ENCODE measurements around the gene ZNF148.
"Not testable (repeated sequence)": the region's sequence is repeated elsewhere in the genome, so short reads cannot be mapped to it uniquely, and the experiment has no call there.

ZNF148 gene, protein sequence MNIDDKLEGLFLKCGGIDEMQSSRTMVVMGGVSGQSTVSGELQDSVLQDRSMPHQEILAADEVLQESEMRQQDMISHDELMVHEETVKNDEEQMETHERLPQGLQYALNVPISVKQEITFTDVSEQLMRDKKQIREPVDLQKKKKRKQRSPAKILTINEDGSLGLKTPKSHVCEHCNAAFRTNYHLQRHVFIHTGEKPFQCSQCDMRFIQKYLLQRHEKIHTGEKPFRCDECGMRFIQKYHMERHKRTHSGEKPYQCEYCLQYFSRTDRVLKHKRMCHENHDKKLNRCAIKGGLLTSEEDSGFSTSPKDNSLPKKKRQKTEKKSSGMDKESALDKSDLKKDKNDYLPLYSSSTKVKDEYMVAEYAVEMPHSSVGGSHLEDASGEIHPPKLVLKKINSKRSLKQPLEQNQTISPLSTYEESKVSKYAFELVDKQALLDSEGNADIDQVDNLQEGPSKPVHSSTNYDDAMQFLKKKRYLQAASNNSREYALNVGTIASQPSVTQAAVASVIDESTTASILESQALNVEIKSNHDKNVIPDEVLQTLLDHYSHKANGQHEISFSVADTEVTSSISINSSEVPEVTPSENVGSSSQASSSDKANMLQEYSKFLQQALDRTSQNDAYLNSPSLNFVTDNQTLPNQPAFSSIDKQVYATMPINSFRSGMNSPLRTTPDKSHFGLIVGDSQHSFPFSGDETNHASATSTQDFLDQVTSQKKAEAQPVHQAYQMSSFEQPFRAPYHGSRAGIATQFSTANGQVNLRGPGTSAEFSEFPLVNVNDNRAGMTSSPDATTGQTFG

GRCh38 chr3:125374996-125375941, at the start of gene ZNF148:
Gene ZNF148 (minus strand): TSS chr3:125375325. CDS start chr3:125313640, 61,685 bp downstream.
- DNase-seq = peak; percentile 88 to 90

DNA sequence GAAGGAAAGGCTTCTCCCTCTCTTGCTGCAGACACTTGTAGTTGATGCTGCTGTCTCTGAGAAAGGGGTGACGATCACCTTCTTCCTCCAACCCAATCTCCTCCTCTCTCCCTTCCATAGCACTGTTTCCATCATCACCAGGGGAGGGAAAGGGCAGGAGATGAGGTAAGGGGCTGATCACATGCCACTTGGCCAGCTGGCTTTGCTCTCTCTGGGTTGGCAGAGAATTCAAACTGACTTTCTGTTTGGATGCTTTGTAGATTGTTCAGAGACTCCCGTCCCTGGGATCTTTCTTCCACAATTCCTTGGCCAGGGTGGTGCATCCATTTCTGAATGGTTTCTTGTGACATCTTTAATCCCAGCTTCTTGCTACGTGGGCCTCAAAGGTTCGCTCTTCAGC, 43.2 kb upstream of the ZNF148 start:
- DNase-seq = no peak

GRCh38 chr3:125416235-125416634, 41.1 kb upstream of the ZNF148 start:
- DNase-seq = no peak

DNA sequence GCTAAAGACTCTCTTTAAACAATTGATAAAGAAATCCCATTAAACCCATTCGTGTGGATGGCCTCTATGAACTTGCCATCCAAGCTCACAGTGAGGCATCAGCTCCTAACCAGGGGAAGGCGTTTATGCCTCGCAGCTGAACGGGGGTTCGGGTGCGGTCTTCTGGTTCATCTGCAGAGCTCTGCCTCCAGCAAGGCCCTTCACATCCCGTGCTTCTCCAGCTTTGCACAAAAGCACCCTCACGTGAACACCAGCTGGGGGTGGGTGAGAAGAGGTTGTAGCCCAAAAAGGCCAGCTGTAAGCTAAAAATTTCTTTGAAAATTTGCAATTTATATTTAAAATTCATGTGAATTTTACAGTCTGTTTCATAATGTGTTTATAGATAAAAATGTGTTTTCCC, 39.5 kb upstream of the ZNF148 start:
- DNase-seq = no peak

DNA sequence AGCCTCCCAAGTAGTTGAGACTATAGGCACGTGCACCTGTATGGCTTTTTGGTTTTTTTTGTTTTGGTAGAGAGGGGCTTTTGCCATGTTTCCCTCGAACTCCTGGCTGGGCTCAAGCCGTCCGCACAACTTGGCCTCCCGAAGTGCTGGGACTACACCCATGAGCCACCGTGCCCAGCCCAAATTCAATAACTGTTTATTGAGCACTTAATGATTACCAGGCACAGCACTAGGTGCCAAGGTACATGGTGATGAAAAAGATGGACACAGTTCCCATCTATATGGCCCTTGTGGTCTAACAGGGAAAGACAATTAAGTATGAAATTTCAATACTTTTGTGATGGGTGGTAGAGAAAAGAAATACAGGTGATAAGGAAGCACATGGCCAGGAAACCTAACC, 35.8 kb upstream of the ZNF148 start:
- DNase-seq = no peak

DNA sequence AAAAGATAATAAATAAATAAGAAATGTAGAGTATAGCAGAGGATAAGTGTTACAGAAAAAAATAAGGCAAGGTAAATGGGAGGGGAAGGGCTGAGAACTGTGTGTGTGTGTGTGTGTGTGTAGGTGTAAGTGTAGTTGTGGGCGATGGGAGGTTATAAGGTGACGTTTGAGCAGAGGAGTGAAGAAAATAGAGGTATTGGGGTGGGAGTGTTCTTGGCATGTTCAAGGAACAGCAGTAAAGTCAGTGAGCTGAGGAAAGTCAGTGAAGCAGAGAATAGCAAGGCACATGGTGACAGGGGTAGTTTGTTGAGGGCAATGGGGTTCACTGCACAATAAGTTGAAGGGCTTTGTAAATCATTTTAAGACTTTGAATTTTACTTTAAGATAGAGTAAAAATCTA, 30.9 kb upstream of the ZNF148 start:
- DNase-seq = no peak

DNA sequence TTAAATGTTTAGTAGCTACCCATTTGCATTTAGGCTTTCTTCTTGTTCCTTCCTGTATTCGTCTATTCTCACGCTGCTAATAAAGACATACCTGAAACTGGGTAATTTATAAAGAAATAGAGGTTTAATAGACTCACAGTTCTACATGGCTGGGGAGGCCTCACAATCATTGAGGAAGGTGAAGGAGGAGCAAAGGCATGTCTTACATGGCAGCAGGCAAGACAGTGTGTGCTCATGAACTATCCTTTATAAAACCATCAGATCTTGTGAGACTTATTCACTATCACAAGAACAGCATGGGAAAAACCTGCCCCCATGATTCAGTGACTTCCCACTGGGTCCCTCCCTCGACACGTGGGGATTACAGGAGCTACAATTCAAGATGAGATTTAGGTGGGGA, 30.4 kb upstream of the ZNF148 start:
- DNase-seq = not testable (repeated sequence)

DNA sequence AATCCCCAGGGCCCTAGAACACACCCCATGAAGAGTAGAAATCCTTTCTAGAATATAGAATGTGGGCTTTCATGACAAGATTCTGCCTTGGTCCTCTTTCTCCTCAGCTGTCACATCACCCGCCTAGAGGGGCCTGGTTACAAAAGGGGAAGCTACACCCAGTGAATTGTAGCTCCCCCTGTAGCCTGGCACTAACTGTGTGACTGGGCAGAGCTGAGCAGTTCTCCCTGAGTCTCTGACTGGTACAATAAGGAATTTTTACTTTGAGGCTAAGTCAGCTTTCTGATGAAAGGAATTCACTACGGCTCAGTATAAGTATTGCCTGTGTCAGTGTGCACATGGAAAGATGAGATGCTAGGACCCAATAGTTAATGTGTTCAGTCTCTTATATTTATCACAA, 28.7 kb upstream of the ZNF148 start:
- no peak for DNase-seq

- DNase-seq = no peak
Observed at GRCh38 chr3:125402639-125403038, 27.5 kb upstream of the ZNF148 start.

DNA sequence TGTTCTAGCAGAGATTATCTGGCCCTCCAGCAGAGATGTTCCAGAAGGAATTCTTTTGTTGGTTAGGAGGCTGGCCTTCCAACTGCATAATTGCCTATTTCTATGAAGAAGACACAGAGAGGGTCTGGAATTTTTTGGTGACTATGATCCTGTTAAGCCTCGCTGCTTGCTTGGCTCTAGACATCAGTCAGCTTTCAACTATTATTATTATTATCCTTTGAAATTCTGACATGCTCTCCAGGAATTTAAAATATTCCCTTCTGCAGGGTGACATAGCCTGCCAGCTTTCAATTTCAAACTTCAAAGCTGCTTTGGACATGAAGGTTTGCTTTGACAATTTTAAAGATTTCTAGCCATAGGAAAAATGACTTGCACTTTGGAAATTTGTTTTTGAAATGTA, 26.3 kb upstream of the ZNF148 start:
- DNase-seq = no peak

- DNase-seq = no peak
Observed at GRCh38 chr3:125398952-125399351, 23.8 kb upstream of the ZNF148 start.

GRCh38 chr3:125395091-125395490, 20.0 kb upstream of the ZNF148 start:
- DNase-seq = no peak

DNA sequence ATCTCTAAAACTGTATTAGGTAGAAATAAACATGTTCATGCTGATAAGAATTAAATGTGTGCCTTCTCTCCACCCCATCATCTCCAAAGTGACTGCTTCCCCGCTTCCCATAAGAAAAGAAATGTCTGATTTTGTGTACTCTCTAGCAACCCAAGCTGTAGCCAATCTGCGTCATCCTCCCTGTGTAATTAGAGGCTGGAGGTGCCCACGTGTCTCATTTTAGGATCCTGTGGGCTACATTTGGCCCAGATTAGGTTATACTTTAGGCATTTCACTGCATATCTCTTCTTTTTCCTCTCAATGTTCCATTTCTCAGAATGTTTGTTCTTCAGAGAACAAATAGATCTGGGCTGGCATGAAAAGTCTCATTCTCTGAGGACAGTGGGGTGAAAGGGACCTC, 19.3 kb upstream of the ZNF148 start:
- no peak for DNase-seq

- no peak for DNase-seq
Observed at GRCh38 chr3:125389282-125389681, 14.2 kb upstream of the ZNF148 start.

- not testable (repeated sequence) for DNase-seq
Observed at GRCh38 chr3:125388369-125388768, 13.2 kb upstream of the ZNF148 start.

DNA sequence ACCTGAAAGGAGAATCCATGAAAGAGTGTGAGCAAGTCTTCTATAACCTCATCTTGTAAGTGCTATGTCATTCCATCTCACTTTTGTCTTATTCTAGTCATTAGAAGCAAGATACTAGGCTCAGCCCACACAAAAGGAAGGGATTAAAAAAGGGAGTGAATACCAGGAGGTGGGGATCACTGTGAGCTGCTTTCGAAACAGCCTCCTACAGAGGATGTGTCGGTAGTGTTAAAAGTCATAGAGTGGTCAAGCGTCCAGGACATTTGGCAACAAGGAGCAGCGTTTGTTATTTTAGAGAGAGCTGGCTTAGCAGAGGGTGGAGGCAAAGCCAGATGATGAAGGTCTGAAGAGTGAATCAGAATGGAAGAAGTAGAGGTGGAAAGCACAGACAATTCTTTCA, 11.7 kb upstream of the ZNF148 start:
- no peak for DNase-seq

DNA sequence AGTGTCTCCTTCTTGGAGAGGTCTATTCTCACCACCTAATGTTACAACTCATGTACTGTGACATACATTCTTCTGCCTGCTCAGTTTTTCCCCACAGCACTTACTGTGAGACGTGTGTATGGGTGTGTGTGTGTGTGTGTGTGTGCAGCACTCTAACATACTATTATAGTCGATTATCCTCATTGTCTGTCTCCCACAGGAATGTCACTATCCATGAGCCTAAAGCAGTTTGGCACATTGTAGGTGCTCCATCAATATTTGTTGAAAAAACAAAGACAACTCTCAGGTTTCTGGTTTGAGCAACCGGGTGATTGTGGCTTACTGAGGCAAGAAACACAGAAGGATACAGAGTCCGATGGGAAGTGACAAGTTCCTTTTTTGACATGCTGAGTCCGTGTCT, 8.6 kb upstream of the ZNF148 start:
- DNase-seq = no peak

DNA sequence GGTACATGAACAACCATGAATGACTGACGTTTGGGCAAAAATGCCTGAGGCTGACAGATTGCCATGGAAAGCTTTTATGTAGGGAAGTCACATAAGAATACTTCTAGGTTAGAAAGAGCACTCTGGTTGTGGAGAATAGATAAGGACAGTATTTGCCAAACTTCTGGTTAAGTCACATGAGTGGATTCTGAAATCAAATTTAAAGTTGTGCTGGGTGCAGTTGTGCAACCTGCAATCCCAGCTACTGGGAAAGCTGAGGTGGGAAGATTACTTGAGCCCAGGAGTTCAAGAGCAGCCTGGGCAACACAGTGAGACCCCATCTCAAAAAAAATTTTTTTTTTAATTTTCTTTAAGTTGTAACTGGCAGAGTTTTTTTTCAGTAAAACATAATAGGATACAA, 7.2 kb upstream of the ZNF148 start:
- DNase-seq = no peak

- DNase-seq = no peak
Observed at GRCh38 chr3:125381743-125382142, 6.6 kb upstream of the ZNF148 start.

DNA sequence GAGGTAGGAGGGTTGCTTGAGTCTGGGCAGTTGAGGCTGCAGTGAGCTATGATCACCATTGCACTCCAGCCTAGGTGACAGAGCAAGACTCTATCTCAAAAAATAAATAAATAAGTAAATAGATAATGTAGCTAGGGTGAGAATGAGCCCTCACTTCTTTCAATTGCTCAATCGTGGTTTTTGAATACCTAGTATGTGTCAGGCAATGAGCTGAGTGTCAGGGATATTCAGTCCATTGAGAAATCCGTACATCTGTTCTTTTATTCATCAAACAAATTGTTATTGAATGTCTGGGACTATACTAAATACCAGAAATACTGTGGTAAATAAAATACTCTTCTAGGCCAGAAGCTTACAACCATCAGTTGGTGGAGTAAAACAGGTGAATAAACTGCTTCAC, 6.2 kb upstream of the ZNF148 start:
- no peak for DNase-seq

DNA sequence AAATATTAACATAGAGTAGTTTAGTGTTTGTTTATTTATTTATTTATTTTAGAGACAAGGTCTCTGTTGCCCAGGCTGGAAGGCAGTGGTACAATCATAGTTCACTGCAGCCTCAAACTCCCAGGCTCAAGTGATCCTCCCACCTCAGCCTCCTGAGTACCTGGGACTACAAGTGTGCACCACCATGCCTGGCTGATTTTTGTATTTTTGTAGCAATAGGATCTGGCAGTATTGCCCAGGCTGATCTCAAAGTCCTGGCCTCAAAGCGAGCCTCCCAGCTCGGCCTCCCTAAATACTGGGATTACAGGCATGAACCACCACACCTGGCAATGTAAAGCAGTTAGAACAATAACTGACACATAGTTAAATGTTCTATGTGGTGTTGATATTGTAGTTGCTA, 4.4 kb upstream of the ZNF148 start:
- no peak for DNase-seq

DNA sequence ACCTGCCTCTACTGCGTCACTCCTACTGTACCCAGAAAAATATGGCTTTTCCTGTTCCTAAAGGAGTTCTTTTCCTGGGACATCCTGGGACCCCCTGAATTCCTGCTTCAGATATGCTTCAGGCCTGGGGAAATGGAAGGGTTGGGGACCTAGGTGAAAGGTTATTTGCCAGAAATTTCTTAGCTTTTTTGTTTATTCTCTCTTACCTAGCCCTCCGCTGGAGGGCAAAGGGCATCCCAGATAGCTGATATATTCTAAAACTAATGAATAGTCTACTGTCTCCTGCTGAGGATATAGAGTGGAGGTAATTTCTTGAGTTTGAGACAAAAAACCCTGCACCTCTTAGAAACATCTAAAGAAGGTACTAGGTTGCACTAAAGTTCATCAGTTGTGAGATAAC, 3.6 kb upstream of the ZNF148 start:
- DNase-seq = no peak
